GM12891 (cell line): ENCODE data around the gene FAM163B.

ENCODE experiments used
- POLR2A ChIP-seq: IDR thresholded peaks from 2 replicates; pipeline ENCODE4 v1.6.1; 2011; ENCODE audit warnings: low read depth, low read length, control low read depth
- TAF1 ChIP-seq: IDR thresholded peaks from 2 replicates; pipeline ENCODE4 v1.6.1; 2011; ENCODE audit warnings: low read depth, low read length, control low read depth

DNA sequence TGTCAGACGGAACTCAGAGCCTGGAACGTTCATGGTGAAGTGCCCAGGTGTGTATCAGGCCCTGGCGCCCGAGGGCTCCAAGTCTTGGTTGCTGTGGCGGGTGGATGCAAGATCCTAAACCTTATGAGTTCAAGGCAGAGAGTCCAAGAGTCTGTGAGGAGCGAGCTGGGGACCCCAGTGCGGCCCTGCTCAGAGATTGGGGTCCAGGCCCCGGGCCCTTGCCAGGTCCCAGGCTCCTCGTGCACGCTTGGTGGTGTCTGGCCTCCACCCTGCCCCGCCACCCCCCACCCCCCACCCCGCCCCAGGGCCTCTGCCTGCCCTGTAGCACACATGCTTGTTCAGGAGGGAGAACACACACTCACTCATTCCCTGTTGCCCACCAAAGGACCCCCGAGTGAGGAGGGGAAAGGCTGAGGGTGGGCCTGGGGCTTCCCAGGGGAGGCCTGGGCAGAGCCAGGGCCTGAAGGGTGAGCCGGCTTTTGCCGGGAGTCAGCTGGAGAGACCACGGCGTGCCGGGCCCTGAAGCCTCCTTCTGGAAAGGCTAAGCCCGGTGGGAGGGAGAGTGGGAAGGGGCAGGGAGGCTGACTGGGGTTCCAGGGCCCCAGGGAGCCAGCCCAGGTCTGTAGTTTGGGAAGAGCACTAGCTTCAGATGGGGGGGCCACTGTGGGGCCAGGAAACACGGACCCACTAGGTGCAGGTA is 37.1 kb downstream of the FAM163B start:
- TF ChIP-seq POLR2A (no peak), TAF1 (no peak)
